GM18517 (cell line): ENCODE data around the gene MSI2.

Experiments used
- ATAC-seq: cut with Tn5 transposase; IDR thresholded peaks from one replicate; pipeline ENCODE4 v1.9.1; 2021; ENCODE audit warnings: mild to moderate bottlenecking, moderate library complexity; ENCODE audit not compliant: unreplicated experiment

MSI2 gene

DNA sequence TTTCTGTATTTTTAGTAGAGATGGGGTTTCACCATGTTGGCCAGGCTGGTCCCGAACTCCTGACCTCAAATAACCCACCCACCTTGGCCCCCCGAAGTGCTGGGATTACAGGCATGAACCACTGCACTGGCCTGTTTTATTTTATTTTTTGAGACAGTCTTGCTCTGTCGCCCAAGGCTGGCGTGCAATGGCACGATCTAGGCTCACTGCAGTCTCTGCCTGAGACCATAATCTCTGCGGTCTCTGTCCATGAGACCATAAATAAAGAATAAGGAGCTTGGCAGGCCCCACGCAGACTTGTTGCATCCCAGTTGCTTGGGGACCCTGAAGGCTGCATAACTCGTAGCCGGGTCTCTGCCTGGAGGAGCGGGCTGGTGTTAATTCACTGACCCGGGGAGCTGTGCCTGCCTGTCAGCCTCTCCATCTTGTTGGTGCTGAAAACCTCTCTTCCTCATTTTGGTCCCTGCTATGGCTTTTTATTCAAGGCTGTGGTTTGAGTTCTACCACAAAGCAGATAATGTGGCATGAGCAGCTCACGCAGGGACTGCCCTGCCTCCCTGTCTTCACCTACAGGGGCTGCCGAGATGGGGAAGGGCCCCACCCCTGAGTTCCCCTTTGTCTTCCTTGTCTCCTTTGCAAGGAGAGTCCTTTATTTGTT, 82.1 kb downstream of the MSI2 start:
- peak; percentile 57 for ATAC-seq

DNA sequence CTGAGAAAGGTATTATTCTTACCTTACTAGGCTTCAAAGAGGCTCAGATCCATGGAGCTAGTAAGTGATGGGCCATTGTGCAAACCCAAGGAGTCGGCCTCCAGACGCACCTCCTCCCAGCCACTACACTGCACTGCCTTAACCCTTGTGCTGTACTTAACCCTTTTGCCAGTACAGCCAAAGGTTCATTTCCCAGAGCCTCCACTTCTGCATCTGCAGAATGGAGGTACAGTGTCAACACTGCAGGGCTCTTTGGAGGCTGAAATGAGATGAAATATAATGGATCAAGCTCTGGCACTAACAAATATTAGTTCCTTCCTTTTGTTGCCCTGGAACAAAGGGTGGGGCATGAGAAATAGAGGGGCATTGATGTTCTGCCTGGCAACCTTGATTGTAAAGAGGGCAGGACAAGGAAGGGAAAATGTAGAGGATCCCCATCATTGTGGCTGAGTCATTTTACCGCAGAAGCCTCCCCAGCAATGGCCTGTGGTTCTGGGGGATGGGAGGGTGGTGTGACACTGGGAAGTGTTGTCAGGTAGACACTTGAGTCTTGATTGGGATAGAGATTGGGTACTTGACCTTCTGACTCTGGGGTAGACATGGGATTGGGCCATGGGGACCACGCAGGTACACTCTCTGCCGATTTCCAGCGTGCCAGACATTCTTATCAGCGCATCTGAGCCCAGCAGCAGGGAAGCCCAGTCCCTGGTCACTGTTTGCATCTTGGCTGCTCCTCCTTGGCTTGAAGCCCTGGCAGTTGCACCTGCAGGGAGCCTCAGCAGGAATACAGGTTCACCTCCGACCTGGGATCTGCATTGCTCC, 84.0 kb downstream of the MSI2 start:
- no peak for ATAC-seq

DNA sequence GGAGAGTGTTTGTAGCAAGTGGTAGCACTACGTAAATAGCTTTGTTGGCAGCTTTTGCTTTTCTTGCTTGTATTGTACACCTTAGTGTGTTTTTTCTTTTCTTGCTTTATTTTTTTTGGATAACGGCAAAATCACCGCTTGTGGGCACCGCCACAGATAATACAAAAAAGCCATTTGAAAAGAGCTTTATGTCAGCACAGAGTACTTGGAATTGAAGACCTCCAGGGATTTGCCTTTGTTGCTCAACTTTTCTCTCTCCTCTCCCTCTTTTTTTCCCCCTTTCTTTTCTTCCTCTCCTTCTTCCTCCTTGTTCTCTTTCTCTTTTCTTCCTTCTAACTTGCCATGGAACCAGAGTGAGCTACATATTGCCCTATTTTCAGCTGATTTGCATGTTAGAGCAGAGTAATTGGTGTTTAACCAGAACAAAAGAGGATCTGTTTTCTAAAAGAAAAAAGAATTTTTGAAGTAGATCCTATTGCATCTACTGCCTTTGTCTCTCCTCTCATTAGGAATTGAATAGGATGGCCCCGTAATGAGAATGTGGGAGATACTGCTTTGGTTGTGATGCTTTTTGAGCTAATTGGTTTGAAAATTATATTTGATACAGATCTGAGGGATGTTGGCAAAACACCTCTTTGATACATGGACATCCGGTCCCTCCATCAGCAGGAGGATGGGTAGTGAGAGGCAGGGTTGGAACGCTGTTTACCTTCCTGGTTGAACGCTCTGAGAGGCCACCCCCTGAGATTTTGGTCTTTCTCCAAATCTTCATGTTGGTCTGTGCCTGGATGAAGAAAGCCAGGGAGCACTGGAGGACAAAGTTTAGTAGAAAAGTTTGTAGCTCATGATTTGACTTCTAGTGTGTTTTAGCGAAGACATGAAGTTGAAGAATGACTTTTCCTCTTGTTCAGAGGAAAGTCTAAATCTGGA, 85.6 kb downstream of the MSI2 start:
- no peak for ATAC-seq

GRCh38 chr17:57342963-57343589, 86.8 kb downstream of the MSI2 start:
- ATAC-seq = no peak

DNA sequence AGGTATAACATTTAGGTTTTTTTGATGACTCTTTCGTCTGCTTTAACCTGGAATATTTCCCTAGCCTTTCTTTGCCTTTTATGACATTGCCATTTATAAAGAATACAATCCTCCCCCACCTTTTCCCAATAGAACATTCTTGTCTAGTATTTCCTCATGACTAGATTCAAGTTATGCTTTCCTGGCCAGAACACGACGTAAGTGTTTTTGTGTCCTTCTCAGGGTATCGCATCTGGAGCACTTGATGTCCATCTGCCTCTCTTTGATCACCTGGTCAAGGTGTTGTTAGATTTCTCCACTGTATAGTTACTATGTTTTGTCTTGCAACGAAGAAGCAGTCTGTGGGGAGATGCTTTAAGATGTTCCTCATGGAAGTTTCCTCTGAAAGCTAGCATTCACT, 87.4 kb downstream of the MSI2 start:
- ATAC-seq = no peak

DNA sequence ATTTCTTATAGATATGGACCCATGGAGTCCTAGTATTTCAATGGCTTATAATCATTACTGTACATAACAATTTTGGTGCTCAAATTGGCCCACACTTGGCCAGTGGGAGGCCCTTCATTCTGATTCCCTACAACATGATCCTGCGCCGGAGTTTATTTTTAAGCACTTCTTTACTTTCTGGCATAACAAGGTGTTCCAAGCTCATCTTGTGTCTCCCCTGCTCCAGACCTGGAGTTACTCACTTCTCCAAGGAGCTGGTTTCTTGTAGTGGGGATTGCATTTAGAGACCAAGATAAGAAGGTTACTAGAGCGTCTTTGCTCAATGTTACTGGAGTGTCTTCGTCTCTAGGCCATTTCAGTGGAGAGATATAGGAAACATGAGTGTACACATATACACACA, 87.9 kb downstream of the MSI2 start:
- ATAC-seq = no peak

- ATAC-seq = no peak
These were observed 93.4 kb downstream of the MSI2 start for GRCh38 chr17:57349541-57350247.

GRCh38 chr17:57350266-57350665, 93.9 kb downstream of the MSI2 start:
- ATAC-seq = no peak

DNA sequence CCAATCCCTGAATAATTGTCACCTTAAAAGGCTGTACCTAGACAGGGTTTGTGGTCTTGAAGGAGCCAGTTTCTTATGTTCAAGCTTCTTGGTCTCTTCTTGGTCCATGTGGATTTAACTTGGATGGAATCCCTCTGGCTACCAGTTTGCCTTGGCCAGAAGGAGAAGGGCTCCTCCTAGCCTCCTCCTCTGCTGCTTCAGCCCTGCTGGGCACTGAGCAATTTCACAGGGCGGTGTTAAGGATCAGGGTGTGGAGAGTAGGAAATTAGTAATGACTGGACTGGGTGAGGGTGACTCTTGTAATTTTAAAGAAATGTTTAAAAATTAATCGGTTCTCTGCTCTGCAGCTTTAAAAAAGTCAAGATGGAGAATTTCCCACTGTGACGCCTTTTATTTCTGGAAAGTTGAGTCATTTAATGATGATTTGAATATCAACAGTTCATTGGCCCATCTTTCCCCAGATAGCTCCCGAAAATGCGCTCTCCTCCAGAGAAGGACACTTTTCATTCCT, 96.4 kb downstream of the MSI2 start:
- no peak for ATAC-seq

DNA sequence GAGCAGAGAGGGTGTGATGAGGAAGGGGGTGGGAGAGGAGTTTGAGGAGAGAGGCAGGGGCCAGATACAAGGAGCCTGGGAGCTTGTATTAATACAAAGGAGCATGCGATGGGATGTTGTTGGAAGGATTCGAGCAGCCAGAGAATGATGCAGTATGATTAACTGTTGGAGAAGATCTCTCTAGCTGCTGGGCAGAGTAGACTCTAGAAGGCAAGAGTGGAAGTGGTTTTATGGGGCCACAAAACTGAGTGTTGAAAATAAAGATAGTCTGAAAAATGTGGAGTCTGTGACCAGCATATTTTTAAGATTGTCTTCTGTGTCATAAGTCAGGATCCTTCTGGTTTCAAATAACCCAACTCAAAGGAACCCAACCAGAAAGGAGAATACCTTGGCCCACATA, 98.3 kb downstream of the MSI2 start:
- ATAC-seq = no peak

- ATAC-seq = no peak
These were observed 99.0 kb downstream of the MSI2 start for GRCh38 chr17:57355090-57355859.

GRCh38 chr17:57356153-57356718, 99.9 kb downstream of the MSI2 start:
- ATAC-seq = peak; percentile 36

DNA sequence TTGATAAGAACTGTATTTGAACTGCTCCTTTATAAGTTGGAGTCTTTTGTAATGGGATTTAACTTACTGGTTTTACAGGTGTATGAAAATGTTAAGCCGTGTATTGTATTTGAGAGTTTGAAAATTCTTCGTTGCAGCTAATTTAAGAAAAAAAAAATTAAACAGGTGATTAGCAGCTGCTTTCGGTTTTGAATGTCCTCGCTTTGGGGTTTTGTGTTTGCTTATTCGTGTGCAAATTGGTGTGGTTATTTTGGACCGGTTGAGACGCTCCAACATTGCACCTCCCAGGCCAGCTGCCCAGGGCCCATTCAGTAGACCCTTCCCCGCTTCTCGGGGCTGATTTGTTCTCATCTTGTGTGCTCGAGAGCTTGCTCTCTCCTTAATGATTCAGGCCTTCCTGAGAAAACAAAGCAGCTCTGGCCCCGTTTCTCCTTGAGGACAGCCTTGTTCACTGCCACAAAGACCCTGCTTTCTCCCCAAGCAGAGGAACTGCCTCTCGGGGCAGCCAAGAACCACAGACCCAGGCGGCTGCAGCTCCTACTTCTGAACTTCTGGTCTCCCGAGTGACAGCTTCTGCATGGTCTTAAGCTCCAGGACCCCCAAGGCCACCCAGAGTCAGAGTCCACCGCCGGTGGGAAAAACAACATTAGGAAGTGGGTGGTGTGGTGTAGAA, 100.5 kb downstream of the MSI2 start:
- ATAC-seq = peak; percentile 66

DNA sequence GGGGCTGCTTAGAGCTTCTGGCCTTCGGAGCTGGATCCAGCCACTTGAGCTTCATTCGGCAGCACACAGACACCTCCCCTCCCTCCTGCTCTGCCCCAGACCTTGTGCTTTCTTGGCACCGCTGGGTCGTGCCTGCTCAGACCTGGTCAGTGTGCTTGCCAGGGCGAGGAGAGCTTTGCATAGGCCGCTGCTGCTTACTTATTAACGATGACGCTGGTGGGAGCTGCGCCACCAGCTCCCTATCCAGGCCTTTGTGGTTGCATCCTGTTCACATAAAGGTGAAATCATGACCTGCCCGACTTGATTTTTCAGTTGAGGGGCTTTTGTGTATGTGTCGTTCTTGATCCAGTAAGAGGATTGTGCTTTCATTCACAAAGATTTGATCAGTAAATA, 101.1 kb downstream of the MSI2 start:
- ATAC-seq = peak; percentile 48

- ATAC-seq = peak; percentile 54
These were observed 101.6 kb downstream of the MSI2 start for GRCh38 chr17:57357830-57358430.

DNA sequence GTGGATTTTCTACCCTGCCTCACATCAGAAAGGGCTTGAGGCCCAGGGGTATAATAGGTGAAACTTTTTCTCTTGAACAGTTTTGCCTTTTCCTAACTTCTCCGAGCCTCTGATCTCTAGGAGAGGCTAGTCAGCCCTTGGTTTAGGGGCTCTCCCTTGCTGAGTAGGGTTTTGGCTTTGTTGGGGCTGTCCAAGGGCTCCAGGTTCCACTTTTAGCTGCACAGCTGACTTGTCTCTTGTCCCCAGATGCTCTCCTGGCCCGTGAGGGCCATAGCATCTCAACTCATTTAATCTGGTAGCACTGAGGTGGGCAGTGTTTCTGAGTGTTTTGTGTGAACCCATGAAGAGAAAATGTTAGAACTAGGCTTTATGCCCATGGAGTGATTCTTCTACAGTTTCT, 103.9 kb downstream of the MSI2 start:
- ATAC-seq = no peak

DNA sequence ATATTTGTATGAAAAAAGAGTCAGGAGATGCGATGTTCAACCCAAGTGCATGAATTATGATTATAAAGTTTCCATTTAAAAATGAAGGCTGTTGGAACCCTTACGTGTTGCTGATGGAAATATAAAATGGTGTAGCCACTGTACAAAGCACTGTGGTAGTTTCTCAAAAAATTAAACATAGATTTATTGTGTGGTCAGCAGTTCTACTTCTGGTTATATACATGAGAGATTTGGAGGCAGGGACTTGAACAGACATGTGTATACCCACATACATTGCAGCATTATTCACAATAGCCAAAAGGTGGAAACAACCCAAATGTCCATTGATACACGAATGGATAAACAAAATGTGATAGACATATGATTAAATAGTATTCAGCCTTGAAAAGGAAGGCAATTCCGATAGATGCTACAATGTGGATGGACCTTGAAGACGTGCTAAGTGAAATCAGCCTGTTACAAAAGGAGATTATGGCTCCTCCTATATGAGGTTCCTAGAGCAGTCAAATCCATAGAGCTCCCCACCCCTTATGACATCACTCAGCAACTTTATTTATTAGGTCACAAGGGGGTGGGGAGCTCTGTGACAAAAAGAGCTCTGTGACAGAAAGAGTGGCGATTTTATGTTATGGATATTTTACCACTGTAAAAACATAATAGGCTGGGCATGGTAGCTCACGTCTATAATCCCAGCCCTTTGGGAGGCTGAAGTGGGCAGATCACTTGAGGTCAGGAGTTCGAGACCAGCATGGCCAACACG, 106.7 kb downstream of the MSI2 start:
- ATAC-seq = no peak
